ENCODE results near the gene CHD1.

The CHD1 gene

DNA sequence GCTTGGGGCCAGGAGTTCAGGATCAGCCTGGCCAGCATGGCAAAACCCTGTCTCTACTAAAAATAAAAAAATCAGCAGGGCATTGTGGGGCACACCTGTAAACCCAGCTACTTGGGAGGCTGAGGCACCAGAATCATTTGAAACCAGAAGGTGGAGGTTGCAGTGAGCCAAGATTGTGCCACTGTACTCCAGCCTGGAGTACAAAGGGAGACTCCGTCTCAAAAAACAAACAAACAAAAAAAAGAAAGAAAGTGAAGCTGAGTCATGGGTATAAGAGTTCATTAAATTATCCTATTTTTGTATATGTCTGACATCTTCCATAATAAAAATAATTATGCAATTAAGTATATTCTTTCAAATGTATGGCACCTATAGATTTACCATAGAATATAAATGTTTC lies 37.2 kb downstream of the CHD1 start:
- no peak for DNase-seq

DNA sequence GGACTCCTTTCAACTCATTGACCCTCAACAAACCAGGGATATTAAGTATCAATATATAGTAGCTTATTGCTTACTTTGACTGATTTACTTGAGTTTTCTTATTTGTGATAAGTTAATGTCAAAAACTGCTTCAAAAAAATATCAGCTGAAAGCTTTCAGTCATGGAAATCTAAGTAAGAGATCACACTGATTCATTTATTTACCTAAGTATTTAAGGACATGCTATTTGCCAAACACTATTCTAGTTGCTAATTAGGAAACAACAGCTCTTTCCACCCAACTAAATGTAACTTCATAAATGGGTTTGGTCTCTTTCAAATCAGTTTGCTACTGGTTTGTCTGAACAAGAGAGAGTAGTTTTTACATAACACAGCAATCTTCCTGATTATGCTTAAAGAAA lies 48.2 kb downstream of the CHD1 start:
- DNase-seq, result no peak

DNA sequence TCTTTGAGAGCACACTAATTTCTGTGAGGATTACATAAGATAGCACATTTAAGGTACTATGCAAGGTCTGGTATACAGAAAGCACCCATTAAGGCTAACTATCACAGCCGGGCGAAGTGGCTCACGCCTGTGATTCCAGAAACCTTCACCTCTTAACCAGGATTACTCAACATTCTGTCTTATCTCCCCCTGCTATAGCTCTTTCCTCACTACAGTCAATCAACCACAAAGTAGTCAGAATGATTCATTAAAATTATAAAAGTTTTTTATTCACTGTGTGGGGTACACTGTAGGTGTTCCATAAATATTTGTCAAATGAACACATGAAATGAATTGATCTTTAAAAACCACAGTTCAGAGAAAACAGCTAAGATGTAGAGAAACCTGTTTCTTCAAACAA lies 48.7 kb downstream of the CHD1 start:
- no peak for DNase-seq

GRCh38 chr5:98877600-98877999 lies 51.2 kb downstream of the CHD1 start:
- no peak for DNase-seq

DNA sequence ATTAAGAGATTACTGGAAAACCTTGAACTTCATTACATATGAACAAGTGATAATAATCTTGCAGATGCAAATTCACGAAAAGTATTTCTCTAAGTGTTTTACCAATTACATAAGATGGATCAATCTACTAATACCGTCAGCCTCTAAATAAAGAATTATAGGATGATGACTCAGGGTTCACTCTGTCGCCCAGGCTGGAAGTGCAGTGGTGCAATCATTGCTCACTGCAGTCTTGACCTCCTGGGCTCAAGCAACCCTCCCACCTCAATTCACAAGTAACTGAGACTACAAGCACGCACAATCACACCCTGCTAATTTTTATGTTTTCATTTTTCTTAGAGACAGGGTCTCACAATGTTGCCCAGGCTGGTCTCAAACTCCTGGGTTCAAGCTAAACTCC lies 56.1 kb downstream of the CHD1 start:
- DNase-seq, result no peak

DNA sequence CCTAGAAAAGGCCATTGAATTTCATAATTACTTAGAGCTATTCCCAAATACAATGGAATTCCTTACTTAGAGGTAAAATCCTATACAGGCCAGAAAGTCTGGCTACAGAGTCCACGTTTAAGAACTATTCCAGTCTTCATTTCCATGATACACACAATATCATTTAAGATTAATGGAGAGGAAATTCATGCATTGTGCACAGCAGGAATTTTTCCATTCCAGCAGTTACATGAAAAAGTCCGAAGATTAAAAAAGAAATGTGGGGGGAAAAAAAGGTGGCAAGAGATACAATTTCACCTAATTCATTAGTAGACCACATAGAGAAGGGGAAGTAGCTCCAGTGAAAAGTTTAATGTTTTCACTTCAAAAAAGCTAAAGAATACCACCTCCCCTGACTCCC lies 63.1 kb downstream of the CHD1 start:
- DNase-seq, result no peak

DNA sequence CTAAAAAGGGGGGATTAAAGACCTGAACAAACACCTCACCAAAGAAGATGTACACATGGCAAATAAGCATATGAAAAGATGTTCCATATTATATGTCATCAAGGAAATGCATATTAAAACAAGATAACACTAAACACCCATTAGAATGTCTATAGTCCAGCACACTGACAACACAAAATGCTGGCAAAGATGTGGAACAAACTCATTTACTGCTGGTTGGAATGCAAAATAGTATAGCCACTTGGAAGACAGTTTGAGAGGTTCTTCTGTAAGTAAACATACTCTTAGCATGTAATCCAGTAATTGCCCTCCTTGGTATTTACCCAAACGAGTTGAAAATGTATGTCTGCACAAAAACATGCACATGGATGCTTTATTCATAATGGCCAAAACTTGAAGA lies 81.8 kb downstream of the CHD1 start:
- no peak for DNase-seq

DNA sequence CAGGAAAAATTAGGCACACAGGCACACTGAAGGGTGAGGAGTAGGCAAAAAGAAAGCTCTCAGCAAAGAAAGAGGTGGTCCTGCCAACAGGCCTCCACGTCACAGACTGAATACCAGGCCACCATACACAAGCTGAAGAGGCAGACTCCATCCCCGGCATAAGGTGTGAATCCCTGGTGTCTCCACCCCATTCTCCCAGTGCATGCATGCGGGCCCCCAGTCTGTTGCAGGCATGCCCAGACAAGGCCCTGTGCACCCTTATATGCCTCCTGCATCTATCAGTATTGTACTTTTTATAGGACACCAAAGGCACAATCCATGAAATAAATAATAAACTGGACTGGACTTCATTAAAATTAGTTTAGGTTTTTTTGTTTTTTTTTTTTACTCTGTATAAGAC lies 82.3 kb downstream of the CHD1 start:
- no peak for DNase-seq

DNA sequence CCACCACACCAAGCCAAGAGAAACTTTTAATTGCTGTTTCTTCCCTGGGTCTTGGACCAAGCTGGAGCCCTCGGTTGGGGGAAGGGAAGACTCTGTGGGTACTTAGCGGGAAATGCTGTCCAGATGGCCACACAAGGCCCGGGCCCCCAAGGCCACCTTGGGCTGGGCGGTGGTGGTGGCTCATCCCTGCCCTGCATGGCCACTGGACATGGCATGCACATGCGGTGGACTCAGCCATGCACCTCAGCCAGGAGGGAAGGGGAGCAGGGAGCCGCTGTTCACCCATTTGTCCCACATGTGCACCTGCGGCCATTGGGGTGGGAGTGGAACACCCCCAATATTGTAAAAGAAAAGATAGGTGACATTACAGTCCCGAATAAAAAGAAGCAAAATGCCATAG lies 82.9 kb downstream of the CHD1 start:
- DNase-seq, result no peak

DNA sequence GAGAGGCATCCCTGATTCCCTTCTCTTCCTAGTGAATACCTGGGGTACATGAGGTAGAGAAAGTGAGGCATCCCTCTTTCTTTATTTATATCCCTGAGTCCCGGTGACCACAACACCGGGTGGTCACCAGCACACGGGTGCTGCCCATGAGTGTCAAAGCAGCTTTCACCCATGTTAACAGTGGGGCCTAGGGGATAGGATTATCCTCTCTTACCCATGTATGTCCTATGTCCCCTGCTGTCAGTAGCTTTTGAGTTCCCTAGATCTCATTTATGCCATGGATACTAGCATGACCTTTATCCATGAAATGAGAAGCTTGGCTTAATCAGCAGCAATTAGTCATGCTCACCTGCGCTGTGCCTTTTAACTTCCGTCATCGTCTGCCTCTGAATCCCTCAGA lies 83.9 kb downstream of the CHD1 start:
- no peak for DNase-seq

DNA sequence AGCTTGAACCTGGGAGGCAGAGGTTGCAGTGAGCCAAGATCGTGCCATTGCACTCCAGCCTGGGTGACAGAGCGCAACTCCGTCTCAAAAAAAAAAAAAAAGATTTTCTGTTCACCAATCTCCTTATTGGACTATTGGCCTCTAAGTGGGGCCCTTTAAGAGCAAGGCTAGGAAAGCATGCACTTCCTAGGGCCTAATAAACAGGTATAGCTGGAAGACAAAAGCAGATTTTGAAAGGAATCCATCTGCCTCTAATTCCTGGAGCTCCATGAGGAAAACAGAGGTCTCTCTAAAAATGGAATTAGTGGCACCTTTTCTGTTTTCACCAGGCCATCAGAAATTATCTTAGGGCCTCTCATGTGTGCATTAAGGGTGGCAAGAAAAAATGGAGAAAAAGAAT lies 85.3 kb downstream of the CHD1 start:
- no peak for DNase-seq

GRCh38 chr5:98840946-98841345 lies 87.9 kb downstream of the CHD1 start:
- no peak for DNase-seq

DNA sequence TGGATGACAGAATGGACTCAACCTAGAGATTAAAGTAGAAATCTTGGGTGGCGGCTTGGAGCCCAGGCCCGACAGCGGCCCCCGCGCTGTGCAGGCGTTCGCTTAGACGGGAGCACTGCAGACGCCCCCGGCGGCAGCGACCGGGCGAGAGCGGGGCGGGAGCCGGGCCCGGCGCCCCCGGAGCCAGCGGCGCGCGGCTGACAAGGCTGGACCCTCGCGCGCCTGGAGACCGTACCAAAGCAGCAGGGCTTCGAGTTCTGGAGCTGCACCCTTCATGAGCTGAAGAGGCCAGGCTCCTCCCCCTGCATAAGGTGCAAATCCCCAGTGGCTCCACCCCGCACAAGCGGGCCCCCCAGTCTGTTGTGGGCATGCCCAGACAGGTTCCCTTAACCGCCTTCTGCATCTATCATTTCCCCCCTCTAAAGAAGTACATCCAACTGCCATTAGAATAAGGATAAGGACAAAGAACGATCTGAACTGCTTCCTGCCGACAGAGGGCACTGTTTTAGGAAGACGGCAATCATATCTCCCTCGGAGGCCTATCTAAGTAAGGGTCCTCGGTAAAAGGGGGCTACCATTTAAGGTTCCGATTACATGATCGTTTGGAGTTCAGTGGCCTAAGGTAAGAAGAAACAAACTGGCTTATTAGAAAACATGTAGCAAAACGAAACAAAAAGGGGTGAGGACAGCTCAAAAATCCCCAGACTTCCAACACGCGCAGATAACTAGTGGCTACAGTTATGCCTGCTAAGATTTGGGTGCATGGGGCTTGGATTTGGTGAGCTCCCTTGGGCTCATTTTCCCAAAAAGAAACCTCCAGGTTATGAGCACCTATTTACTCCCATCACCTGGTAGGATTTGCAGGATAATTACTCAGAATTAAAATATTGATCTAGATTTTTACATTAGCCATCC lies 89.1 kb downstream of the CHD1 start:
- DNase-seq, result peak; percentile 86

DNA sequence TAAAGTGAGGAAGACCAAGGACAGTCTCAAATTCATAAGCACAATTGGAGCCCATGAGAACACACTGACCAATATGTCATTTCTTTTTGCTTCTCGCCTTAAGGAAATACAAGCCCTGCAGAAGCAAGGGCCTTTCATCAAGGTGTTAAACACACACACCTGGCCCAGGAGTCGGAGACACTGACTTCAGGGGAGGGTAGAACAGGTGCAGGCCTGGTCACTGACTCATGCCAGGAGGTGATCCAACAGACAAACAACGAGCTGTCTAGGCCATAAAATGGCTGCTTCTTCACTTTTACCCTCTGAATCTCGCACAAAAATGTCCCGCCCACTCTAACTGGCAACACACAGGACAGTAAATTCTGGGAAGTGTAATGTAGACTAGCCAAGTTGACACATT lies 92.6 kb downstream of the CHD1 start:
- DNase-seq, result no peak

DNA sequence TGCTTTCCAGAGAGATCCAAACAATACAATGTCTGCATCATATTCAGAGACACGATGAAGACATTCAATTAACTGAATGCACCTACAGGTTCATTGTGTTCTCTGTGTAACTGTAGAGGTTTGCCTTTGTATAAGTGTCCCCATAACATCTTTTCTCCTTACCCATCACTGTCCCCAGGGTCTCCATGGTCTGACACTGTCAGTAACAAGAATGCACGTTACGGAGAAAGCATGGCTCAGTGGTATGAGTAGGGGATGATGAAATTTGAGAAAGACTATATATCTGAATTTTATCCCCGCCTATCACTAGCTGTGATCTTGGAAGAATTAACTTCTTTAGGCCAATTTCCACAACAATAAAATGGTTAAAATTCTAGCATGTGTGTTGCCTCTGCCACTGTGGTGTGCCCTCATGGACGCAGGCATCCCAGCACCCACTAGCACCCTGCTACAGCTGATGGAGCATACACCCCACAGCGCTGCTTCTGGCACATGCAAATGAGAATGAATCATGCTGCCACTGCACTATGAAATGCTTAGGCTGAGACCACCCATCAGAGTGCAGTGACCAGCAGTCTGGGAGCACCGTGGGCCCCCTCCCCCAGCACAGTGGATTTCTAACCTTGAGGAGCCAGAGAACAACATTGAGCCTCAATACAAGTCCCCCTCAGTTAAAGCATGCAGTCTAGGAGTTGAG lies 101.1 kb downstream of the CHD1 start:
- no peak for DNase-seq

DNA sequence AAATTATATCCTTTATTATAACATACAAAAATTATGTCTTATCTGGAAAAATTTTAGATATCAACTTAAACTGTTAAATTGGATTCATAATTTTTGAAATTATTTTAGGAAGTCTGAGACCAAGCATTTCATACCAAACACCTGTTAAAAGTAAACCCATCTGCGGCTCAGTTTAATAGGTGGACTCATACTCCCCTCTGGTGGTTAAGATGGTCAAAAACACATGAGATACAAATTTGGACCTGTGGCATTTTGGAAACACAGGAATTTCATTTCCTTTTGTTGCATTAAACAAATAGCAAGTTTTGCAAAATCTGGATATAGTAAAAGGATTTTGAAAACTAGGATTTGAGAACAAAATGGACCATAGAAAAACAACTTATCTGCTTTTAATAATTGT lies 101.6 kb downstream of the CHD1 start:
- no peak for DNase-seq

GRCh38 chr5:98825582-98826375 lies 103.0 kb downstream of the CHD1 start:
- no peak for DNase-seq

DNA sequence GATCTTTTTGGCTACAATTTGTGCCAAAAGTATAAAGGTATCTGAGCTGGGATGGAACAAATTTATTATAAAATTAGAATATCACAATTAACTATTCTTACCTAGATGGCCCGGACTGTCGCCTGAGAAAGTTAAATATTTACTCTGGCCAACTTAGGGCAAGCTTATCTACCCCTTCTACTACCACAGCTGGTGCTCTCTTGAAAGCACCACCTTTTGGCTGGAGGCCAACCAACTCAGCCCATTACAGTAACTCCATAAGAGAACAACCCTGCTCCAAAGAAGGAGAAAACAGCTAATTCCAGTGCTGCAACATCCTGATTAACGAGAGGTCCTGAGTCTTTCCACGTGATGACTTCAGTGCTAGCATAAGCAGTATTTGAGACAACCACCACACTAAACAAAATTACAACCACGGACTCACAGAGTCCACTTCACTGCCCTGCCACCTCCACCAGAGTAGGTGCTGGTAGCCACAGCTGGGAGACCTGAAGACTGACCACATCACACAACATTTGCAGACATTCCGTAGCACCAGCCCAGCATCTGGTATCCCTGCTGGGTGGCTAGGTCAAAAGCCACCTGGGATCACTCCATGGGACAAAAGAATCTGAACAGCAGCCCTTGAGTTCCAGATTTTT lies 112.1 kb downstream of the CHD1 start:
- DNase-seq, result no peak

- DNase-seq, result no peak
These were observed 115.1 kb downstream of the CHD1 start for GRCh38 chr5:98813755-98814154.

DNA sequence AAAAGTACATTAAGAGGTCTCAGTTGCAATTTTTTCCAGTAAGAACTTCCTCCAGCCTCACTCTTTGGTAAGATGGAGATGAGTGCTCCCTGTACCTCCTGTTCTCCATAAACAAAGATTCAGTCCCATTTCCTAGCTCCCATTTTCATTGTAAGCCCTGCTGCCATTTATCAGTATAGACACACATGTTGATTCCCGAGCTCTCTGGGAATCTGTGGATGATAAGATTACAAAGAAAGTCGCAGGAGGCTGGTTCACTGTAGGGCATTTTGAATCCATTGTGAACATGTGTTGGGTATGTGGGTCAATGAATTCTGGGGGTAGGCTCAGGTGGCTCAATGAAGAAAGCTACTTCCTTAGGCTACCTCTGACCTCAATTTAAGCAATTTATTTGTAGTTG lies 118.6 kb downstream of the CHD1 start:
- no peak for DNase-seq

DNA sequence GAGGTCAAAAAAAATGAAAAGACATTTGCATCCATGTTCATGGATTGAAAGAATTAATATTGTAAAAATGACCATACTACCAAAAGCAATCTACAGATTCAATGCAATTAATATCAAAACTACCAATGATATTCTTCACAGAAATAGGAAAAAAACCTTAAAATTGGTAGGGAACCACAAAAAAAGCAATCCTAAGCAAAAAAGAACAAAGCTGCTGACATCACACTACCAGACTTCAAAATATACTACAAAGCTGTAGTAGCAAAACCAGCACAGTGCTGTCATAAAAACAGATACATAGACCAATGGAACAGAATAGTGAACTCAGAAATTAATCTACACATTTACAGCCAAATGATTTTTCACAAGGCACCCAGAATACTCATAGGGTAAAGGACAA lies 121.0 kb downstream of the CHD1 start:
- no peak for DNase-seq

GRCh38 chr5:98805070-98805469 lies 123.7 kb downstream of the CHD1 start:
- DNase-seq, result no peak

GRCh38 chr5:98804066-98804465 lies 124.7 kb downstream of the CHD1 start:
- no peak for DNase-seq
